Measurements from ENCODE around the gene SLC51A. TPM values are rescaled to one million over a fixed set of nuclear protein-coding genes. Genes with fewer than 3 reads are reported as not detected.
"Not testable (repeated sequence)": the region's sequence is repeated elsewhere in the genome, so short reads cannot be mapped to it uniquely, and the experiment has no call there.

The SLC51A gene
- total and polyA plus RNA-seq, 2 of the 13 experiments (the other 11 are each of a cell fraction or from before 2014, with no cell fraction given): 4.3 to 48.8 TPM

GRCh38 chr3:196168808-196169391 is 47.4 kb upstream of the SLC51A start (continued):
- TF ChIP-seq PAXIP1 (CRISPR knock-in tag; conservative IDR thresholded peaks at IDR 0.05): no peak
- no peak for TF ChIP-seq PHF21A (CRISPR knock-in tag; IDR thresholded peaks at IDR 0.05)
- TF ChIP-seq ATF4 (CRISPR knock-in tag; IDR thresholded peaks at IDR 0.05): no peak

- Histone ChIP-seq H3K4me3 (replicated peaks in 1 of 3; ENCODE audit: insufficient read depth in 1 of 3, low read depth in 2 of 3, low read length in 3 of 3) (no peak overlapping the region), H3K27me3 (ENCODE audit: control insufficient read depth in 1 of 2, insufficient read depth in 2 of 2, low read length in 2 of 2) (no peaks in the 10 kb centered on the region), H3K4me2 (ENCODE audit: low read depth, low read length) (no peak overlapping the region), H3K79me2 (ENCODE audit: insufficient read depth, low read length) (no peaks in the 10 kb centered on the region), H3K9me3 (ENCODE audit: low read length) (no peaks in the 10 kb centered on the region), H2AFZ (ENCODE audit: low read length) (no peak overlapping the region), H4K20me1 (ENCODE audit: insufficient read depth, low read length) (no peaks in the 10 kb centered on the region), H3K27ac (ENCODE audit: extremely low read length, insufficient read depth, low read length) (no peak overlapping the region), H3K4me1 (ENCODE audit: insufficient read depth, low read length) (peaks cover 27% of the 10 kb centered on the region), H3K36me3 (replicated peaks in 1 of 2; ENCODE audit: control insufficient read depth in 1 of 2, insufficient read depth in 2 of 2, low read length in 2 of 2) (no peaks in the 10 kb centered on the region), H3K9ac (ENCODE audit: insufficient read depth, low read depth, low read length) (no peak overlapping the region)
- ChIA-PET POLR2A (no interaction called here), CTCF (ENCODE audit: low intra/inter-chr PET ratio, low total read pairs) (no interaction called here)
- TF ChIP-seq SYNCRIP (IDR thresholded peaks at IDR 0.05; ENCODE audit: insufficient read depth, low read depth, low read length) (no peak), ZNF331 (CRISPR knock-in tag; IDR thresholded peaks at IDR 0.05) (no peak), MEIS1 (CRISPR knock-in tag; IDR thresholded peaks at IDR 0.05; ENCODE audit: borderline replicate concordance) (no peak), PHF20 (CRISPR knock-in tag; IDR thresholded peaks at IDR 0.05) (no peak), ZNF660 (CRISPR knock-in tag; IDR thresholded peaks at IDR 0.05; ENCODE audit: borderline replicate concordance, low read depth) (no peak)
- no peak for FAIRE-seq
- 40% methylated on average over 4 of the region's 5 CpGs for WGBS (ENCODE audit: low lambda C conversion rate)
- no peak for DNase-seq (ENCODE audit: low spot score)
- intact Hi-C loops (cut with micrococcal nuclease; ENCODE audit: unreplicated experiment): loop anchor here (10.0 kb wide), 1 partner anchor 45 kb away; no protein-coding TSS in a partner anchor
- no TSS peak for BruUV-seq (replicated peaks)
- ATAC-seq: peak; percentile 58
- in situ Hi-C loops (cut with HindIII; ENCODE audit: extremely low pct_ligation_motif_present, low pct_unique_long_range_greater_than_20kb): no loop called here
These were observed 46.5 kb upstream of the SLC51A start for GRCh38 chr3:196169836-196170240.

- H3K4me2 ChIP-seq (ENCODE audit: low read depth, low read length); H3K27ac ChIP-seq (ENCODE audit: extremely low read length, insufficient read depth, low read length); DNase-seq (ENCODE audit: low spot score); BruUV-seq (replicated peaks); H3K4me3 ChIP-seq (replicated peaks in 1 of 3; ENCODE audit: insufficient read depth in 1 of 3, low read depth in 2 of 3, low read length in 3 of 3); H3K9ac ChIP-seq (ENCODE audit: insufficient read depth, low read depth, low read length); H3K9me3 ChIP-seq (ENCODE audit: low read length); H3K27me3 ChIP-seq (ENCODE audit: control insufficient read depth in 1 of 2, insufficient read depth in 2 of 2, low read length in 2 of 2); CTCF ChIA-PET (ENCODE audit: low intra/inter-chr PET ratio, low total read pairs); H3K79me2 ChIP-seq (ENCODE audit: insufficient read depth, low read length); H4K20me1 ChIP-seq (ENCODE audit: insufficient read depth, low read length); H2AFZ ChIP-seq (ENCODE audit: low read length); in situ Hi-C loops (cut with HindIII; ENCODE audit: extremely low pct_ligation_motif_present, low pct_unique_long_range_greater_than_20kb); ATAC-seq; H3K36me3 ChIP-seq (replicated peaks in 1 of 2; ENCODE audit: control insufficient read depth in 1 of 2, insufficient read depth in 2 of 2, low read length in 2 of 2); FAIRE-seq: not testable (repeated sequence)
- WGBS (ENCODE audit: low lambda C conversion rate): 73% methylated on average over 12 of the region's 12 CpGs
- POLR2A ChIA-PET: interaction anchor here (0.7 kb wide), 1 partner anchor 168 kb away, joined by 3 read pairs; the partner anchor contains the start of gene TM4SF19
- intact Hi-C loops (cut with micrococcal nuclease; ENCODE audit: unreplicated experiment): loop anchor here (10.0 kb wide), 1 partner anchor 45 kb away; no protein-coding TSS in a partner anchor
- H3K4me1 ChIP-seq (ENCODE audit: insufficient read depth, low read length): peaks cover 23% of the 10 kb centered on the region
These were observed 46.0 kb upstream of the SLC51A start for GRCh38 chr3:196170296-196170695.
